HepG2 (cell line): ENCODE measurements around the gene FRAS1. TPM values are rescaled to one million over a fixed set of nuclear protein-coding genes. Genes with fewer than 3 reads are reported as not detected.

Experiments
- ATAC-seq: fragments of 200-7000 bp; cut with Tn5 transposase; 3 replicates; pipeline ENCODE4 v1.9.1; 2020; ENCODE audit warnings: mild to moderate bottlenecking, moderate library complexity
- BruUV-seq: library from RNA; stranded (reverse); fragments of 400-500 nt; replicated peaks from 2 replicates; lab custom pipeline; 2021; lab: Mats Ljungman, UMichigan
- CTCF ChIA-PET: fragments of 300-600 bp; formaldehyde crosslinking; extraction: SDS; loops from one replicate; lab custom pipeline; 2021; ENCODE audit warnings: low total read pairs, inconsistent platforms, low intra/inter-chr PET ratio; lab: Yijun Ruan, JAX
- POLR2A ChIA-PET: fragments of 350-600 bp; sonication (Branson Sonifier 250); formaldehyde crosslinking; loops from one replicate; lab custom pipeline; 2020; ENCODE audit warnings: antibody characterized with exemption, inconsistent platforms; lab: Yijun Ruan, JAX
- DNase-seq: peaks from one replicate; pipeline ENCODE4 v3.0.0-alpha.2; 2015; ENCODE audit warnings: low spot score
- FAIRE-seq: peaks from 3 replicates; lab custom pipeline; 2011; peaks lifted over from hg19 to GRCh38; lab: Jason Lieb, UNC
- H2AFZ ChIP-seq: one replicate; pipeline ENCODE4 v1.6.1; 2011; ENCODE audit warnings: low read length, inconsistent platforms
- H3K27ac ChIP-seq: fragments of 300-600 bp; 3 replicates; pipeline ENCODE4 v1.8.0; 2011; ENCODE audit warnings: mixed run types, mild to moderate bottlenecking, mixed read lengths, low read length, inconsistent platforms; ENCODE audit not compliant: insufficient read depth; ENCODE audit errors: extremely low read length
- H3K27me3 ChIP-seq, 2 experiments: fragments of 200-600 bp in 1 of 2; 2 replicates in 1 of 2; 3 replicates in 1 of 2; pipeline versions ENCODE4 v1.6.0 to v1.8.0; 2011; ENCODE audit warnings: low read length in 2 of 2, mild to moderate bottlenecking in 2 of 2, moderate library complexity in 2 of 2, inconsistent platforms in 1 of 2; ENCODE audit not compliant: insufficient read depth in 2 of 2, control insufficient read depth in 1 of 2
- H3K36me3 ChIP-seq, 2 experiments: fragments of 200-600 bp in 1 of 2; replicated peaks in 1 of 2; 2 replicates in 1 of 2; 3 replicates in 1 of 2; pipeline versions ENCODE4 v1.5.1 to v1.8.0; 2011; ENCODE audit warnings: low read length in 2 of 2, inconsistent platforms in 1 of 2; ENCODE audit not compliant: insufficient read depth in 2 of 2, control insufficient read depth in 1 of 2
- H3K4me1 ChIP-seq: 2 replicates; pipeline ENCODE4 v1.5.1; 2012; ENCODE audit warnings: low read length, inconsistent platforms; ENCODE audit not compliant: insufficient read depth
- H3K4me2 ChIP-seq: 2 replicates; pipeline ENCODE4 v1.6.0; 2011; ENCODE audit warnings: low read depth, low read length, inconsistent platforms
- H3K4me3 ChIP-seq, 3 experiments: fragments of 200-600 bp in 1 of 3; sonication (generic), shearing (Covaris generic) in 1 of 3; replicated peaks in 1 of 3; 2 replicates each; pipeline ENCODE4 v1.5.1; 2011 to 2016; ENCODE audit warnings: low read length in 3 of 3, inconsistent platforms in 2 of 3, low read depth in 2 of 3, mild to moderate bottlenecking in 2 of 3, control low read depth in 1 of 3, mixed read lengths in 1 of 3; ENCODE audit not compliant: insufficient read depth in 1 of 3
- H3K79me2 ChIP-seq: one replicate; pipeline ENCODE4 v1.6.1; 2011; ENCODE audit warnings: low read length, inconsistent platforms; ENCODE audit not compliant: insufficient read depth
- H3K9ac ChIP-seq: 2 replicates; pipeline ENCODE4 v1.6.0; 2011; ENCODE audit warnings: mild to moderate bottlenecking, low read depth, low read length, inconsistent platforms; ENCODE audit not compliant: insufficient read depth
- H3K9me3 ChIP-seq: 2 replicates; pipeline ENCODE4 v1.5.1; 2012; ENCODE audit warnings: mild to moderate bottlenecking, low read length
- H4K20me1 ChIP-seq: 2 replicates; pipeline ENCODE4 v1.6.0; 2011; ENCODE audit warnings: inconsistent platforms, mild to moderate bottlenecking, low read length, moderate library complexity; ENCODE audit not compliant: insufficient read depth
- CBFB ChIP-seq: sonication (generic); formaldehyde crosslinking; IDR thresholded peaks from 2 replicates; pipeline ENCODE4 v1.4.0; 2020; ENCODE audit warnings: missing genetic modification reagents
- CEBPG ChIP-seq: IDR thresholded peaks from 2 replicates; pipeline ENCODE4 v1.6.1; 2016
- DNMT3B ChIP-seq: conservative IDR thresholded peaks from 2 replicates; pipeline ENCODE4 v1.6.1; 2016; ENCODE audit warnings: missing biosample characterization, control low read depth
- IKZF4 ChIP-seq: sonication (generic); formaldehyde crosslinking; IDR thresholded peaks from 2 replicates; pipeline ENCODE4 v1.5.1; 2020; ENCODE audit warnings: borderline replicate concordance, mild to moderate bottlenecking, low read depth, missing genetic modification reagents; ENCODE audit errors: not compliant biosample characterization
- KLF9 ChIP-seq: IDR thresholded peaks from 2 replicates; pipeline ENCODE4 v1.6.1; 2016; ENCODE audit warnings: low read depth
- NCOR1 ChIP-seq: fragments of 200-600 bp; sonication (generic); IDR thresholded peaks from 2 replicates; pipeline ENCODE4 v1.7.0; 2017; ENCODE audit warnings: antibody characterized with exemption, low read length, borderline replicate concordance
- ONECUT2 ChIP-seq: sonication (generic); formaldehyde crosslinking; IDR thresholded peaks from 2 replicates; pipeline ENCODE4 v1.4.0; 2020; ENCODE audit warnings: missing genetic modification reagents
- RXRA ChIP-seq: sonication (generic); formaldehyde crosslinking; IDR thresholded peaks from 2 replicates; pipeline ENCODE4 v1.5.1; 2020; ENCODE audit warnings: missing genetic modification reagents
- SMARCC2 ChIP-seq: fragments of 450-650 bp; IDR thresholded peaks from 2 replicates; pipeline ENCODE4 v1.6.1; 2017; ENCODE audit warnings: antibody characterized with exemption, mild to moderate bottlenecking
- SMYD3 ChIP-seq: sonication (generic); formaldehyde crosslinking; IDR thresholded peaks from 2 replicates; pipeline ENCODE4 v1.8.1; 2023; ENCODE audit warnings: mild to moderate bottlenecking, missing genetic modification reagents
- ZFP1 ChIP-seq: IDR thresholded peaks from 2 replicates; pipeline ENCODE4 v1.6.1; 2016
- ZFX ChIP-seq: sonication (generic); formaldehyde crosslinking; IDR thresholded peaks from 2 replicates; pipeline ENCODE4 v1.4.0; 2020; ENCODE audit warnings: mild to moderate bottlenecking, low read depth, missing genetic modification reagents, moderate library complexity
- ZNF160 ChIP-seq: sonication (generic); formaldehyde crosslinking; IDR thresholded peaks from 2 replicates; pipeline ENCODE4 v1.8.0; 2022; ENCODE audit warnings: mild to moderate bottlenecking, inconsistent platforms, missing genetic modification reagents
- ZNF333 ChIP-seq: sonication (generic); formaldehyde crosslinking; IDR thresholded peaks from 2 replicates; pipeline ENCODE4 v1.4.0; 2020; ENCODE audit warnings: mild to moderate bottlenecking, missing genetic modification reagents, borderline replicate concordance
- ZNF768 ChIP-seq: sonication (generic); formaldehyde crosslinking; IDR thresholded peaks from 2 replicates; pipeline ENCODE4 v1.4.0; 2020; ENCODE audit warnings: missing genetic modification reagents
- ZNF781 ChIP-seq: sonication (generic); formaldehyde crosslinking; IDR thresholded peaks from 2 replicates; pipeline ENCODE4 v1.5.1; 2020; ENCODE audit warnings: borderline replicate concordance, mild to moderate bottlenecking, missing genetic modification reagents; ENCODE audit errors: not compliant biosample characterization
- whole genome bisulfite sequencing: methylation state at CpG from one replicate; pipeline ENCODE4 v1.1.6; 2017; ENCODE audit warnings: low lambda C conversion rate; 5-methylcytosine and 5-hydroxymethylcytosine counted together
- in situ Hi-C: cut with HindIII; loops from 2 replicates; pipeline ENCODE4 v1.10.0; 2017; ENCODE audit warnings: low pct_unique_long_range_greater_than_20kb; ENCODE audit not compliant: extremely low pct_ligation_motif_present
- intact Hi-C: fragments of 100-400 bp; cut with micrococcal nuclease; formaldehyde crosslinking; loops from one replicate; pipeline ENCODE4 v1.10.0; 2022; ENCODE audit not compliant: unreplicated experiment
- polyA plus RNA-seq, 8 experiments: library from polyadenylated mRNA; depleted of rRNA in 3 of 8; stranded (reverse) in 7 of 8; unstranded in 1 of 8; fragments of >200 nt; fragmentation: Illumina TruSeq in 4 of 8; extraction: Trizol in 4 of 8; gene quantifications; 2 replicates each; pipeline versions ENCODE4 v1.2.1 to v1.2.3, GENCODE V29; 2011 to 2016; ENCODE audit warnings: low read depth in 4 of 8, missing spikeins in 1 of 8, mixed read lengths in 1 of 8; ENCODE audit not compliant: insufficient read depth in 1 of 8
- total RNA-seq, 5 experiments: library from RNA; depleted of rRNA; stranded (reverse); fragments of >200 nt; fragmentation: Illumina TruSeq; extraction: Trizol; gene quantifications; 2 replicates each; pipeline ENCODE4 v1.2.3, GENCODE V29; 2016; ENCODE audit warnings: low read depth in 1 of 5
- TF ChIP-seq, protein P1 (sequence below): sonication (generic); formaldehyde crosslinking; conservative IDR thresholded peaks from 2 replicates; pipeline ENCODE4 v1.8.1; 2023; ENCODE audit warnings: missing genetic modification reagents
- TF ChIP-seq, protein P2 (sequence below): IDR thresholded peaks from 2 replicates; pipeline ENCODE4 v1.6.1; 2012; ENCODE audit warnings: low read depth, low read length, improper control_type of control experiment
- TF ChIP-seq, protein P3 (sequence below): sonication (generic); formaldehyde crosslinking; IDR thresholded peaks from 2 replicates; pipeline ENCODE4 v1.8.0; 2022; ENCODE audit warnings: mild to moderate bottlenecking, missing genetic modification reagents, moderate library complexity

FRAS1 gene
- total and polyA plus RNA-seq, 2 of the 13 experiments (the other 11 are each of a cell fraction or from before 2014, with no cell fraction given), result 22.5 to 31.6 TPM

DNA sequence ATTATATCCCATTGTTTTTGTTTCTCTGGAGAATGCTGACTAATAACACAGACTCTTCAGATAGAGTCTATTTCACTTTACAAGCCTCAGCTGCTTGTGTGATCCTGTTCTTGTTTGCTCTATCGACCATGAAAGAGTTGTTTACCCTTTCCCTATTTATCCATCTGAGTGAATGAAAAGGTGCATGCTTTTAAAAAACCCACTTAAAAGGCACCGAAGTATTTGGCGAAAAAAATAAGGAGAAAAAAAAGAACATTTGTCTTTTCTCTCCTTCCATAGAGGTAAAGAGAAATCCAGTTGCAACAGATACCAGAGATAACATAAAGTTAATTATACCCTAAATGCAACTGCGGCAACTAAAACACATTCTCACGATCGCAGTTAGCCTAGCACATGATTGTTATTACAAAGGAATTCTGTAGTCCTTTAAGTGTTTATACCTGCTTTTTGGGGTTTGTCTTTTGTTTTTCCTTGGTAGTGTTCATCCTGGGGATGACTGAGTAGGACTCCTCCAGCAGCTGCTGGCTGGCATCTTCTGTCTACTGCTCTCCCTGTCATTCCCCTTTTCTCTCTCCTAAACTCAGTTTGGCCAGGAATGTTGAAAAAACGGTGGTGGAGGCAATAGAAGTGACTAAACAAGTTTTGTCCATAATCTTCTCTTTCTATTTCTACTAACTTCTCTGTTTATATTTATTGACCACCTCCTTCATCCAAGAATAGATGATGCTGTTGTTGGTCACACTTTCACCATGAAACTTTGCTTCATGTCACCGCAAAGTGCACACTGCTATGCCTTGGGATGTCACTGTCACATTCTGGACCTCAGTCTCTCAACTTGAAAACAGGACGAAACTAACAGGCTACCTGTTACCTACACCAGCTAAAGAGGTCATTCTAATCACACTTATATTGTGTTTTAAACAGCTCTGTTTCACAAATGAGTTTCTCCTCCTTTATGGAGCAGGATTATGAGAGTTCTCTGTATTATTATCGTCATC lies 41.9 kb upstream of the FRAS1 start:
- Histone ChIP-seq H3K27me3 (no peaks in the 10 kb centered on the region), H3K36me3 (no peaks in the 10 kb centered on the region), H3K4me3 (peak overlapping the region in 2 of 3 experiments; percentile 46 to 48; a peak in 4 of 6 replicates), H4K20me1 (no peaks in the 10 kb centered on the region), H3K4me2 (peak overlapping the region; percentile 78), H3K27ac (peak overlapping the region; percentile 76), H3K9me3 (peaks cover 24% of the 10 kb centered on the region), H3K79me2 (no peaks in the 10 kb centered on the region), H3K4me1 (peaks cover 53% of the 10 kb centered on the region), H3K9ac (peak overlapping the region; percentile 31), H2AFZ (no peak overlapping the region)
- ChIA-PET CTCF (no interaction called here), POLR2A (interaction anchor here (1.0 to 1.6 kb wide), 2 partner anchors 26 to 41 kb away, joined by 5 to 6 read pairs; no protein-coding TSS in a partner anchor)
- ATAC-seq (peak; percentile 98), DNase-seq (peak; percentile 91), FAIRE-seq (no peak)
- BruUV-seq, result no TSS peak
- intact Hi-C loops, result loop anchor here (5.0 kb wide), 1 partner anchor 42 kb away; the partner anchor contains the start of gene FRAS1
- in situ Hi-C loops, result no loop called here
- 2% methylated on average over 10 of the region's 10 CpGs for WGBS
- TF ChIP-seq ZNF333 (CRISPR knock-in tag) (no peak), SMYD3 (CRISPR knock-in tag) (no peak), ZNF781 (CRISPR knock-in tag) (no peak), IKZF4 (CRISPR knock-in tag) (no peak), CEBPG (CRISPR knock-in tag) (peak; percentile 55), DNMT3B (0 out of 2 replicates have a peak, but pooled peaks have one; percentile 36), ZNF160 (CRISPR knock-in tag) (no peak), SMARCC2 (0 out of 2 replicates have a peak, but pooled peaks have one; percentile 47), CBFB (peak; percentile 94), ZFP1 (CRISPR knock-in tag) (peak; percentile 71; the same call in 1 of the 2 replicates), RXRA (CRISPR knock-in tag) (no peak), ZNF768 (CRISPR knock-in tag) (no peak), KLF9 (no peak), ZFX (CRISPR knock-in tag) (no peak), ONECUT2 (CRISPR knock-in tag) (peak; percentile 85), NCOR1 (peak; percentile 79; the same call in 1 of the 2 replicates)
- TF ChIP-seq, protein P1, sequence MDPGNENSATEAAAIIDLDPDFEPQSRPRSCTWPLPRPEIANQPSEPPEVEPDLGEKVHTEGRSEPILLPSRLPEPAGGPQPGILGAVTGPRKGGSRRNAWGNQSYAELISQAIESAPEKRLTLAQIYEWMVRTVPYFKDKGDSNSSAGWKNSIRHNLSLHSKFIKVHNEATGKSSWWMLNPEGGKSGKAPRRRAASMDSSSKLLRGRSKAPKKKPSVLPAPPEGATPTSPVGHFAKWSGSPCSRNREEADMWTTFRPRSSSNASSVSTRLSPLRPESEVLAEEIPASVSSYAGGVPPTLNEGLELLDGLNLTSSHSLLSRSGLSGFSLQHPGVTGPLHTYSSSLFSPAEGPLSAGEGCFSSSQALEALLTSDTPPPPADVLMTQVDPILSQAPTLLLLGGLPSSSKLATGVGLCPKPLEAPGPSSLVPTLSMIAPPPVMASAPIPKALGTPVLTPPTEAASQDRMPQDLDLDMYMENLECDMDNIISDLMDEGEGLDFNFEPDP (CRISPR knock-in tag), result 0 out of 2 replicates have a peak, but pooled peaks have one; percentile 18
- TF ChIP-seq, protein P2, sequence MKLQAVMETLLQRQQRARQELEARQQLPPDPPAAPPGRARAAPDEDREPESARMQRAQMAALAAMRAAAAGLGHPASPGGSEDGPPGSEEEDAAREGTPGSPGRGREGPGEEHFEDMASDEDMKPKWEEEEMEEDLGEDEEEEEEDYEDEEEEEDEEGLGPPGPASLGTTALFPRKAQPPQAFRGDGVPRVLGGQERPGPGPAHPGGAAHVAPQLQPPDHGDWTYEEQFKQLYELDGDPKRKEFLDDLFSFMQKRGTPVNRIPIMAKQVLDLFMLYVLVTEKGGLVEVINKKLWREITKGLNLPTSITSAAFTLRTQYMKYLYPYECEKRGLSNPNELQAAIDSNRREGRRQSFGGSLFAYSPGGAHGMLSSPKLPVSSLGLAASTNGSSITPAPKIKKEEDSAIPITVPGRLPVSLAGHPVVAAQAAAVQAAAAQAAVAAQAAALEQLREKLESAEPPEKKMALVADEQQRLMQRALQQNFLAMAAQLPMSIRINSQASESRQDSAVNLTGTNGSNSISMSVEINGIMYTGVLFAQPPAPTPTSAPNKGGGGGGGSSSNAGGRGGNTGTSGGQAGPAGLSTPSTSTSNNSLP, result peak; percentile 80; the same call in 1 of the 2 replicates
- TF ChIP-seq, protein P3, sequence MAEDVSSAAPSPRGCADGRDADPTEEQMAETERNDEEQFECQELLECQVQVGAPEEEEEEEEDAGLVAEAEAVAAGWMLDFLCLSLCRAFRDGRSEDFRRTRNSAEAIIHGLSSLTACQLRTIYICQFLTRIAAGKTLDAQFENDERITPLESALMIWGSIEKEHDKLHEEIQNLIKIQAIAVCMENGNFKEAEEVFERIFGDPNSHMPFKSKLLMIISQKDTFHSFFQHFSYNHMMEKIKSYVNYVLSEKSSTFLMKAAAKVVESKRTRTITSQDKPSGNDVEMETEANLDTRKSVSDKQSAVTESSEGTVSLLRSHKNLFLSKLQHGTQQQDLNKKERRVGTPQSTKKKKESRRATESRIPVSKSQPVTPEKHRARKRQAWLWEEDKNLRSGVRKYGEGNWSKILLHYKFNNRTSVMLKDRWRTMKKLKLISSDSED (CRISPR knock-in tag), result no peak
